NCI-H345 treated with DMSO at 0.1 percent for 48 hours (cell line): ENCODE data around the gene GLI2.
A peak's percentile ranks its signal among the peaks of the same experiment; 100 is the strongest.

Experiments
- DNase-seq: peaks from one replicate; lab custom pipeline; 2025; ENCODE audit not compliant: unreplicated experiment; lab: John Stamatoyannopoulos, UW

The GLI2 gene

DNA sequence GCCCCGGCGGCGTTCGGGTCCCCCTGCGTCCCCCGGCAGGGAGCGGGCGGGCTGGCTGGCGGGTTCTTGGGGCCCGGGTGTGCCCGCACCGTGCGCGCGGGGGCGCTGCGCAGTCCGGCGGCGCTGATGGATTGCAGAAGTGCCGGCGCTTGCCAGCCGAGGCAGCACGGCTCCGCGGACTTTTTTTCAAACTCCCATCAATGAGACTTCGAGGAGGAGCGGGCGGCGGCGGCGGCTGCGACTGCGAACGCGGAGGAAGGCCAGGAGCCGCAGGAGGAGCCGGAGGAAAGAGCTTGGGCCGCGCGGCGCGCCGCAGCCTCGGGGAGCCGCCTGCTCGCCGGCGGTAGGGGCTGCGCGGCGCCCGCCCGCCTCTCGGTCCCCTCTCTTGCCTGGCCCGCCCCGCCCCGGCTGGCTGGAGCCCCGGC lies at the start of gene GLI2:
Gene GLI2, plus strand, starts transcription at position 123 of the 425 bp plus-strand sequence. CDS start 61,453 bp downstream, outside the sequence.
- peak; percentile 20 for DNase-seq

DNA sequence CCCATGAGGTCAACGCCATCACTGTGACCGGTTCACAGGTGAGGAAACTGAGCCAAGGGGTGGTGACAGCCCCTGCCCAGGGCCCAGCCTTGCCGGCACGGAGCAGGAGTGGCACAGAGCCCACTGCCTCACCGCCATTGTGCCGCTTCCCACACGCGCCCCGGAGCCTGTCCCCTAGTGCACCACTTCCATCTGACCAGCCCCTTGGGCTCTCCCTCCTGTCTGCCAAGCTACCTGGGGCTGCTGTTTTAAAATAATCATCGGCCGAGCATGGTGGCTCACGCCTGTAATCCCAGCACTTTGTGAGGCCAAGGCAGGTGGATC lies 49.7 kb upstream of the GLI2 start:
- no peak for DNase-seq

DNA sequence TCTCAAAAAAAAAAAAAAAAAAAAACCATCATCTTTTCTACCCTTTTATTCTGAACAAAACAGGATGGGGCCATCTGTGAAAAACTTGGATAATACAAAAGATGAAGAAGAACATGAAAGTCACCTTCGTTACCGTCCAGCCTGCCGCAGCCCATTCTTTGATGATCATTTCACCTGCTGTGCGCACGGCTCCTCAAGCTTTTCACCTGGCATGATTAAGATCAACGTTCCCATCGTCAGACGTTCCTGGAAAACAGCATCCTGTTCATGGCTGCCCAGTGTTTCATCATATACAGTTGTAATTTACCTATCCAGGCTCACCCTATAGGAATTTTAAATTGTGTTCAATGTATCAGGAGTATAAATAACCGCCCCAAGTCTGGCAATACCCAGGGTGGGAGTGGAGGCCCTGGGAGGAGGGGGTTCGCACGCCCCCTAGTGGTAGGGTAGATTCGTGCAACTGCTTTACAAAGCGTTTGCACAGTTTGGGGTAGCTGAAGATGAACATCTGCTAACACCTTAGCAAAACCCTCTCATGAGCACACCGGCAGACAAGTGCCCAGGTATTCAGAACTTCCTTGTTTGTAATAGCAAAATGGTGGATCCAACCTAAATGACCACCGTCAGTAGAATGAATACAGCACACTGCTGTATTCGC lies 49.0 kb upstream of the GLI2 start:
- no peak for DNase-seq

DNA sequence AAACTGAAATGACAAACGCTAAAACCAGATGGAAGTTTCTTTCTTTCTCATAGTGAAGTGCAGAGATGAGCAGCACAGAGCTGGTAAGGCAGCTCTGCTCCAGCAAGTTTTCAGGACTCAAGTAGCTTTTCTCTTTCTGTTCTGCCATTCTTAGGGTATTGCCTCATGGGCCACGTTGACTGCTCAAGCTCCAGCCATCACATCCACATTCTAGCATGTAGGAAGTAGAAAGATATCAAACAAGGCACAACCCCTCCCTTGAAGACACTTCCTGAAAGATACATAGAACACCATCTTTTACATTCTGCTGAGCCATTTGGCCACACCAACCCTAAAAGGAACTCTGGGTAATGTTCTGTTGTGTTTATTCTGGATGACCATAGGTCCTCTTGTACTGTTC lies 48.5 kb upstream of the GLI2 start:
- no peak for DNase-seq

DNA sequence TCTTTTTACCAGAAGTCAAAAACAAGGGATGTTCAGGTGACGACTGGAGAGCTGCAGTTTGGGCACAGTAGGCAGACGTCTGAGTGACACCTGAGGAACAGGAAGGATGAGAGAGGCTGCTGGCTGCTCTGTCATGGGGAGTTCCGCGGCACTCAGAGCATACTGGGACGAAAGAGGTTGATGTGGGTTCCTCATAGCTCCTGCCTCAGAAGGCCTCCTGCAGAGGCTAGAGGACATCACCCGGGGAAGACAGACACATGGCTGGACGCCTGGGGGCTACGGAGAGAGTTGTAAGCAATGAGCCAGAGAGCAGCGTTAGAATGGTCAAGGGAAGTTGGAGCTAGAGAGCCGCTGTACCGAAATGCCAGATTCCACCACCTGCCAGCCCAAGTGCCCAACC lies 45.1 kb upstream of the GLI2 start:
- no peak for DNase-seq

DNA sequence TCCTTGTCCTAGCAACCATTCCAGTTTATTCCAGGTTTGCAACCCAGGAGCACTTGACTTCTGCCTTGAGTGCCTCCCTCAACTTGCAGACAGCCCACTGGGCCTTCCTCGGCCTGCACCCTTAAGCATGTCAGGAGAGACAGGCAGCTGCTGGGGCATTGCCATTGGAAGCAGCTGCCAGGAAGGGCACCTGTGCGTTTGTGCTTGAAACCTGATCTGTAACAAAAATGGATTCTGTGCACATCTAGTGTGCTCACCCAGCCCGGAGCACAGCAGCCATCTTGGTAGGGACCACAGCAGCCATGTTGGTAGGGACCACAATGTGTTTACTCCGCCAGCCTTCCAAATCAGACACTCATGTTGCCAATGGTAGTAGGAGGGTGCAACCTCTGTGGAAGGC lies 44.3 kb upstream of the GLI2 start:
- no peak for DNase-seq

DNA sequence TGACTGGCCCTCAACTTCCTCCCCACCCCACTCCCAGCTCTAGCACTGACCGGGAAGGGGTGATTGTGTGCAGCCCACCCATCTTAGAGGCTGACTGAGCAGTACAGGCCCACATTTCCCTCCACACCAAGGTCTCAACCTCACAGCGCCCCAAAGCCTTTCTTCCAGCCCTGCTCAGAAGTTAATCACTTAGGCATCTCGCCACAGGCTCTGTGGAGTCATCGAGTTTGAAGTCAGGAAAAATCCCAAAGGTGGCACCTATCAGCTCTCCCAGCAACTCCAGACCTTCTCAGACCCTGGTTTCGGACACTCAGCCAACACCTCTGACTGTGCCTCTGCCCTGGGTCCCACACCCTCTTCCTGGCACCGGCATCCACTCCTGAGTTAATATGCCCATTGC lies 43.0 kb upstream of the GLI2 start:
- no peak for DNase-seq

DNA sequence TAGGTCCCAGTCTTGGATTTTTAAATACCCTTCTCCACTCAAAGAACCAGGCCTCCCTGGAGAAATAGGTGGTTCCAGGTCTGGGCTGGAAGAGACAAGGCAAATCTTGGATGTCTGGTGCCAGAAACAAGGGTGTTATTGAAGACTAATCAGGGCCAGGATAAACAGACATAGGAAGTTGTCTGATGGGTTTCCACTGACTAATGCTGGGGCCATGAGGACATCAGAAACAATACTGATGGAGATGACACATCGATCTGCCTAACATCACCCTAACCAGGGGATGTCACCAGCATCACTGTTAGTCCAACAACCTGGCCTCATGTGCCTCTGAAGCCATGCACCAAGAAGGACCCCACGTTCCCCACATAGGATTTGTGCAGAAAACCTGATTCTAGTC lies 42.5 kb upstream of the GLI2 start:
- DNase-seq = no peak

DNA sequence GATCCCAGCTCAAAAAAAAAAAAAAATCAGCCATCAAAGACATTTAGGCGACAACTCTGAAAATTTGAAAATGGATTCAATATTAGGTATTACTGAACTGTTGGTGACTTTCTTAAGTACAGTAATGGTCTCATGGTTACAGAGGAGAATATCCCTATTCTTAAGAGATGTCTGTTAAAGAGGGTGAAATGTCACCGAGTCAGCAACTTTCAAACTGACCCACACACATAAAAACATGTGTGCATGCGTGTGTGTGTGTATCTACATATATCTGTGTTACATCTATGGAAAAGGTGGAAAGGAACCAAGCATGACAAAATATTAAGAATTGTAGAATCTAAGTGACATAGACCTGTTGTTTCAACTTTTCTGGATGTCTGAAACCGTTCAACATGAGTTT lies 41.6 kb upstream of the GLI2 start:
- DNase-seq = no peak

DNA sequence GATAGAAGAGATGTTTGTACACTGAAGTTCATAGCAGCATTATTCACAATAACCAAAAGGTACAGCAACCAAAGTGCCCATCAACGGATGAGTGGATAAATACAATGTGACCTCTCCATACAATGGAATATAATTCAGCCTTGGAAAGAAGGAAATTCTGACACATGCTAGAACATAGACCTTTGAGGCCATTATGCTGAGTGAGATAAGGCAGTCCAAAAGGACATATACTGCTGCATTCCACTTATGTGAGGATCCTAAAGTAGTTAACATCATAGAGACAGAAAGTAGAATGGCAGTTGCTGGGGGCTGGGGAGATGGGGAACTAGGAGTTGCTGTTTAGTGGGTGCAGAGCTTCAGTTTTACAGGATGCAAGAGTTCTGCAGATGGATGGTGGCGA lies 38.2 kb upstream of the GLI2 start:
- DNase-seq = no peak

DNA sequence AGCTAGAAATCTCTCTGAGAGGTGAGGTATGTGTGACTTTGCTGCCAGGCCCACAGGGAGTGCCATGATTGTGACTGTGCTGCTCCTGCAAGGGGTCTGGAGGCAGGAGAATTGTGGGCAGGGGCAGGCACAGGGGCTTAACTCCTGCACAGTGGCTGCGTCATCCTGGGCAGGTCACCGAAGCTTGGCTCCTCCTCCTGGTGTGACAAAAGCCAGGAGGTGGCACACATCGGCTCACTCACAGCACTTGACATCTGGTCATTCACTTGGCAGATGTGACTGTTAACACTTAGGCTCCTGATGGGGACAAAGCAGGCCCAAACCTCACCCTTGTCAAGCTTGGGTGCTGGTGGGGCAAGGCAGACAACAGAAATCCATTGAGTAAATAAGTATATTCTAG lies 36.4 kb upstream of the GLI2 start:
- DNase-seq = no peak

DNA sequence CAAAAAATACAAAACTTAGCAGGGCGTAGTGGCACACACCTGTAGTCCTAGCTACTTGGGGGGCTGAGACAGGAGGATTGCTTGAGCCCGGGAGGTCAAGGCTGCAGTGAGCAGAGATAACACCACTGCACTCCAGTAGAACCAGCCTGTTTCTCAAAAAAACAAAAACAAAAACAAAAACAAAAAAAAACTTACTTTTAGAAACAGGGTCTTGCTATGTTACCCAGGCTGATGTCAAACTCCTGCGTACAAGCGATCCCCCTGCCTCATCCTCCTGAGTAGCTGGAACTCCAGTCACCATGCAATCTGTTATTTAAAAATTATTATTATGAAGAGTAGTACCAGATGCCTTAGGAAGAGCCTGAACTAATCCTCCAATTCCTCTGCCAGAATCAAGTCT lies 35.0 kb upstream of the GLI2 start:
- no peak for DNase-seq

DNA sequence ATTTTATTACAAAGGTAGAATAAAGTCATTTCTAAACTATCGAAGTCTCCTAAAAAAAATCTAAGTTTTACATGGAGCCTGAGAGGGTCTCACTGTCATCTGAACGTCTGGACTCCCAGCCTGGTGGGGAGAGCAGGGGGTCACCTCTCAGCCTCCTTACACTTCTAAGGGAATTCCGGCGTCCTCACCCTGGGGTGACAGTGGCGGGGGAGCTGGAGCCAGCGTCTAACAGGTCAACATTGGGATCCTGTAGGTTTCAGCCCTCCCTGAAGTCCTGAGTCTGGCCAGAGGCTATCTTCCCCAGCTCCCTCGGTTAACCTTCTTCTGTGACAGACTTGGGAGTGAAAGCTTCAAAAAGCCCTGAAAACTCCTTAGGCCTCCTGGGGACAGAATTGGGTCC lies 34.6 kb upstream of the GLI2 start:
- DNase-seq = no peak

DNA sequence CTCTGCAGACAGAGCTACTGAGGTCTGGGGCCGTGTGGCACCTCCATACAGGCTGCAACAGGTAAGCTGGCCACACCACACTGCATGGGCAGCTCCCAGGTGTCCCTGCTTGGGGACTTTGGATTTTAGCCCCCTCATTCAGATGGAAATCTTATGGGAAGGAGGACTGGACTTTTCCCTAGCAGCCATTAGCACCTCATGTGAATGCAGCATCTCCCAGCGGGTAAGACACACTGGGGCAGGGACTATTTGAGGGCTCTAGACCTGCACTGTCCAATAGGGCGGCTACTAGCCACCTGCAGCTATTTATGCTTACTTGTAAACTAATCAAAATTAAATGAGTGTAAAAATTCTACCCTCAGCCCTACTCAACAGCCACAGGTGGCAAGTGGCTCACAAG lies 34.2 kb upstream of the GLI2 start:
- no peak for DNase-seq

DNA sequence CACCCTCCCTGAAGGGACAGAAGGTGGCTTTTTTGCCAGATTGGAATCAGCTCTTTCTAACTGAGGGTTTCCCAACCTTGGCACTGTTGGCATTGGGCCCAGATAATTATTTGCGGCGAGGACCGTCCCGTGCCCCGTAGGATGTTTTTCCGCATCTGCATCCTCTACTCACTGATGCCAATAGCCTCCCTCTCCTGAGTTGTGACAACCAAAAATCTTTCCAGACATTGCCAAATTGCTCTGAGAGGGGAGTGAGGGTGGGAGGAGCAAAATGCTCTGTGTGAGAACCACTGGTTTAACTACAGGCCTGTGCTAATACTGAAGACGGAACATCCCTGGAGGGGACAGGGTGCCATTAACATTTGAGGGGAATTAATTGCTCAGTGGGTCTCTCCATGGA lies 33.6 kb upstream of the GLI2 start:
- no peak for DNase-seq

DNA sequence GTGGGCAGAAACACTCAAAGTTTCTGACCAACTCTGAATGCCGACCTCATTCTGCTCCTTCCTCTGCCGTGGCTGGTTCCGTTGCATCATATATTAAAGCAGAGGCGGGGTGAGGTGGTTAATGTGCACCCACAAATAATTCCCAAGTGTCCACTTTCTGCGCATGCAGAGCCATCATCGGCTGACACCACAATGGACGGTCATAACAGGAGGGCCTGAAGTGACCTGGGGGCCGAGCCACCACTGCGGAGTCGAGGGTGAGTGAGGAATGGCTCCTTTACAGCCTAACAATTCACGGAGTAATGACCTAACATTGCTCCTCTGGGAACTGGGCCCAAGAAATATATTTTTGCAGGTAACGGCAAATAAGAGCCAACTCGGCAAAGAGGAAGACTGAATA lies 32.9 kb upstream of the GLI2 start:
- DNase-seq = no peak

DNA sequence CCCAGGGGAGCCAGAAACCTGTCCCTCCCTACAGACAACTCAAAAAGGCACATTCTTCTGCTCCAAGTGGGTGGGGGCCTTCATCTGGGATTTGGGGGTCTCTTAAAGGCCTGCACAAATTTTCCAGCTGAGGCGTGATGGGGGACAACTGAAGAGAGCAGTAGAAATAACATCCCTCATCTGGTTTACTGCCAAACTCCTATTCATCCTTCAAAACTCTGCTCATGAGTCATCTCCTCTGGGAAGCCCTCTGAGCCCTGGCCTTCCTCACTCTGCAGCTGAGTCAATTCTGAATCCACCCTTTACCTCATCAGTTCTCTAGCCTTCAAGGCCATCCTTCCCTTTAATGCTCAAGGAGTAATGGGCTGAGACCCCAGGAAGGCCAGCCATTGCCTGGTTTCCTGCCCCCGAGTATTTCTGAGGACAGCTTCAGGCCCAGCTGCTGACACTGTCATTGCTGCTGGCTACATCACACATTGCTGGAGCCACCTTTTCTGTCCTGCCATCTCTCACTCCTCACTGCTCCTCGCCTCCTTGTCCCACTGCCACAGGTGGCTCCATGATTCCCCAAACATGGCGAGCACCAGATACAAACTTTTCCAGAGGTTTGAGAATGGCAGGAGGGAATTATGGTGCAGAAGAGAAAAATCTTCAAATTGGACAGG lies 32.2 kb upstream of the GLI2 start:
- DNase-seq = no peak

DNA sequence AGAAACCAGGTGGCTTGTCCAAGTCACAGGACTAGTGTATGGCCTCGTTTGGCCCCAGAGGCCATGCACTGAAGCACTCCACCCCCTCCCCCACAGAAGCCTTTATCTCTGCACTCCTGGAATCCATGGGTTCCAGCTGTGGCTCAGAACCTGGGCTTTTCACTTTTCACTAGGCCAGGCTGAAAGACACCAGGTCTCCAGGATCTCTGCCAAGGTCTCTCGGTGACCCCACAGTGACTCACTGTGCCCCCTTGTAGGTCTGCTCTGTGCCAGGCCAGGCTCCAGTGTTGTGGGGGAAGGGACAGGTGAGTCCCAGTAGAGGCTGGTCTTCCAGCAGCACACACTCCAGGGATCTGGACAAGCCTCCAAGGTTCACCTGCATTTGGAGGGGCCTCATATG lies 31.0 kb upstream of the GLI2 start:
- DNase-seq = no peak

DNA sequence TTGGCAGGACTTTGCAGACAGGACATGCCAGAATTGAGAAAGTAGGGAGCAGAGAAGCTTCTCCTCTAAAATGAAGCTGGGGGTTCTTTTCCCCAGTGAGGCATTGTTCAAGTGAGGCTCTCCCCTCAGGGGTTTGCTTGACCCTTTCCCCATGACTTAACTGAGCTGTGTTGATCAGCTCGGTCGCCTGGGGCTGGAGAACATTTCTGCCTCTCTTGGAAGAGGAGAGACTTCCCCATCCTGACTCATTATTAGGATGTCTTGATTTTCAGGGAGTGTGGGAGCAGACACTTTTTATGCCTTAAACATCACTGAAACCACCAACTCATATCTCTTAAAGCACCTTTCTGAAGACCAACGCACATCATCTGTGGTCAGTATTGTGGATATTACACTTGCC lies 27.9 kb upstream of the GLI2 start:
- no peak for DNase-seq

DNA sequence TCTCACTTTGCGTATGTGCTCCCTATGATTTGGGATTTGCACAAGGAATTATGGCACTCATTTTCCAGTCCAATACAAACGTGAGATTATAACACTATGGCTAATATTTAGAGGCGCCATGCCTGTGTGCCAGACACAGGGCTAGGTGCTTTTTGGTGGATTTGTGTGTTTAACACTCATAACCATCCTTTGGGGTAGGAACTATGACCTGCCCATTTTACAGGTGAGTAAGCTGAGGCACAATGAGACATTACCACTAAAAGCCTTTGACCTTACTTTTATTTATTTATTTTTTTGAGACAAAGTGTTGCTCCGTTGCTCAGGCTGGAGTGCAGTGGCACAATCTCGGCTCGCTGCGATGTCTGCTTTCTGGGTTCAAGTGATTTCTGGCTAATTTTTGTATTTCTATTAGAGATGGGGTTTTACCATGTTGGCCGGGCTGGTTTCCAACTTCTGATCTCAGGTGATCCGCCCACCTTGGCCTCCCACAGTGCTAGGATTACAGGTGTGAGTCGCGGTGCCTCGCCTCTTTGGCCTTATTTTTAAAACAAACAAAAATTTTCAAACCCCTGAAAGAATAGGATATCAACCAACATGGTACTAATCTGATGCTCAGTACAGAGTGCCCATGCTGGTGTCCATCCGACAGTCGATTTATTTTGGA lies 26.6 kb upstream of the GLI2 start:
- DNase-seq = no peak

DNA sequence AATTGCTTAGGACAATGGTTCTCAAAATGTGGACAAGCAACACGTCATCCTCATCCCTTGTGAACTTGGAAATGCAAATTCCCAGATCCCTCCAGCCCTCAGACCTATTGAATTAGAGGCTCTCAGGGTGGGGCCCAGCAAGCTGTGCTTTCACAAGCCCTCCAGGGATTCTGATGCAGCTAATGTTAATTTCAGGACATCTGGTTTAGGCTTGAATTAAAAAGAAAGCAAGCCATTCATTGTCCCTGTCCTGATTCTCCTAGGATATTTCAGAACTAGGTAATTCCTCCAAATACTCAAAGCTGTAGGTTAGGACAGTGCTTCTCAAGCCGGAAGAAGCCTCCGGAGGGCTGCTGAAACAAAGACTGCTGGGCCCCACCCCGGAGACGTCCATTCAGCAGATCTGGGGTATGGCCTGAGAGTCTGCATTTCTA lies 26.0 kb upstream of the GLI2 start:
- DNase-seq = no peak

DNA sequence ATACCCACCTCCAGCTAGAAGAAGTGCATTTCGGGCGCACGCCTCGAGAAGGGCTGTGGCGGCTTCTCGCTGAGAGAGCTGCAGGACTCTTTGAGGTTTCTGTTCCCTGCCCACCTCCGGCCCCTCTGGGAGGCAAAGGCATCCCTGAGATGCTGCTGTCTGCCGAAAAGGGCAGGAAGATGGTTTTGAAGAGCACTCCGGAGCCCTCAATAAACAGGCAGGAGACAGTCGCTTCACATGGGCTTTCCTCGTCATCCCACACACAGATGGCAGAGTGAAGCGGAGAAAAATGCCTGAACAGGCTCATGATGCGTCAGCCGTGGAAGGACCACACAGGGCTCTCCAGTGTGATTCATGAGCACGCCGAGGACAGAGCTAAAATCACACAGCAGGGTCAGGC lies 25.4 kb upstream of the GLI2 start:
- DNase-seq = no peak

DNA sequence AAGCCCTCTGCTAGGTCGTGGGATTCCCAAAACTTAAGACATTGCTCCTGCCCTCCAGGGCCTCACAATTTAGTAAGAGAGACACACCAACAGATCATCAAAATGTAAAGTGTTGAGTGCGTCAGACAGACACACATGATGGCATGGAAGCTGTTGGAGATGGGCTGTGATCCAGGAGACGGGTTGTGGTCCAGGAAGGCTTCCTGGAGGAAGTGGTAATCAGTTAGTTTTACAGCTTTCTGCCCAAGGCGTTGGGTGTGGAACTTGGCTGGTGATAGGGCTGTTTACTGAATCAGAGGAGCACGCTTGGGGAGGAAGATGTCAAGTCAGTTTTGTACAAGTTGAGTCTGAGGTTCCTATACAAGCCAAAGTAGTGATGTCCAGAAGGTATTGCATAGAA lies 24.0 kb upstream of the GLI2 start:
- no peak for DNase-seq
